SK-N-SH (cell line): ENCODE data around the gene SELPLG. TPM values are rescaled to one million over a fixed set of nuclear protein-coding genes. Genes with fewer than 3 reads are reported as not detected.
"Not testable (repeated sequence)": the region's sequence is repeated elsewhere in the genome, so short reads cannot be mapped to it uniquely, and the experiment has no call there.

ENCODE experiments used
- CTCF ChIA-PET: fragments of 300-600, 350-600 bp; formaldehyde crosslinking; extraction: SDS; loops from one replicate; lab custom pipeline; 2021; lab: Yijun Ruan, JAX
- POLR2A ChIA-PET: fragments of 350-600 bp; sonication (Branson Sonifier 250); formaldehyde crosslinking; extraction: SDS; loops from one replicate; lab custom pipeline; 2020; ENCODE audit warnings: antibody characterized with exemption, inconsistent platforms; lab: Yijun Ruan, JAX
- DNase-seq: peaks from one replicate; pipeline ENCODE4 v3.0.0; 2012
- H2AFZ ChIP-seq: fragments of 200-600 bp; sonication (generic); 2 replicates; pipeline ENCODE4 v1.8.1; 2016; ENCODE audit warnings: antibody characterized with exemption, mild to moderate bottlenecking, low read depth
- H3F3A ChIP-seq: fragments of 200-600 bp; sonication (generic); replicated peaks from 2 replicates; pipeline ENCODE3; 2016; ENCODE audit warnings: antibody characterized with exemption, mild to moderate bottlenecking; ENCODE audit not compliant: insufficient read depth
- H3K27ac ChIP-seq, 2 experiments: fragments of 200-500 bp in 1 of 2; fragments of 200-600 bp in 1 of 2; sonication (Bioruptor generic) in 1 of 2; sonication (generic), shearing (Covaris generic) in 1 of 2; 2 replicates each; pipeline versions ENCODE4 v1.5.1 to v1.6.1; 2014 to 2016; ENCODE audit warnings: low read depth in 2 of 2, inconsistent platforms in 1 of 2, low read length in 1 of 2, mild to moderate bottlenecking in 1 of 2, mixed read lengths in 1 of 2
- H3K27me3 ChIP-seq: fragments of 200-600 bp; sonication (generic), shearing (Covaris generic); 2 replicates; pipeline ENCODE4 v1.6.1; 2016; ENCODE audit warnings: mixed run types; ENCODE audit not compliant: insufficient read depth
- H3K36me3 ChIP-seq, 2 experiments: fragments of 200-500 bp in 1 of 2; fragments of 200-600 bp in 1 of 2; sonication (Bioruptor generic) in 1 of 2; sonication (generic) in 1 of 2; replicated peaks in 1 of 2; 2 replicates each; pipeline versions ENCODE3 to v1.5.1; 2014 to 2016; ENCODE audit warnings: low read length in 1 of 2, mild to moderate bottlenecking in 1 of 2; ENCODE audit not compliant: insufficient read depth in 2 of 2, control insufficient read depth in 1 of 2
- H3K4me1 ChIP-seq, 2 experiments: fragments of 200-500 bp in 1 of 2; fragments of 200-600 bp in 1 of 2; sonication (Bioruptor generic) in 1 of 2; sonication (generic), shearing (Covaris generic) in 1 of 2; 2 replicates each; pipeline versions ENCODE4 v1.5.1 to v1.6.1; 2014 to 2016; ENCODE audit warnings: low read depth in 1 of 2, low read length in 1 of 2, mixed run types in 1 of 2; ENCODE audit not compliant: insufficient read depth in 2 of 2, control insufficient read depth in 1 of 2
- H3K4me2 ChIP-seq: fragments of 200-600 bp; sonication (generic), shearing (Covaris generic); 2 replicates; pipeline ENCODE4 v1.6.1; 2017; ENCODE audit warnings: mixed run types
- H3K4me3 ChIP-seq, 2 experiments: fragments of 200-500 bp in 1 of 2; fragments of 200-600 bp in 1 of 2; sonication (Bioruptor generic) in 1 of 2; sonication (generic), shearing (Covaris generic) in 1 of 2; 2 replicates each; pipeline versions ENCODE4 v1.5.1 to v1.8.1; 2014 to 2016; ENCODE audit warnings: low read depth in 2 of 2, inconsistent platforms in 1 of 2, low read length in 1 of 2, mild to moderate bottlenecking in 1 of 2, mixed read lengths in 1 of 2, moderate library complexity in 1 of 2
- H3K79me2 ChIP-seq: fragments of 200-600 bp; sonication (generic); 2 replicates; pipeline ENCODE4 v1.8.1; 2017; ENCODE audit warnings: mild to moderate bottlenecking; ENCODE audit not compliant: insufficient read depth
- H3K9ac ChIP-seq: fragments of 200-600 bp; sonication (generic); 2 replicates; pipeline ENCODE4 v1.6.1; 2017; ENCODE audit warnings: mixed run types
- H3K9me2 ChIP-seq: fragments of 200-600 bp; sonication (generic); 2 replicates; pipeline ENCODE4 v1.6.1; 2017; ENCODE audit warnings: mixed run types
- H3K9me3 ChIP-seq: fragments of 200-600 bp; sonication (generic); 2 replicates; pipeline ENCODE4 v1.6.1; 2017; ENCODE audit warnings: mixed run types, mild to moderate bottlenecking, moderate library complexity
- H4K20me1 ChIP-seq: fragments of 200-600 bp; sonication (generic); 2 replicates; pipeline ENCODE4 v1.6.1; 2017; ENCODE audit warnings: mild to moderate bottlenecking, mixed run types; ENCODE audit not compliant: insufficient read depth
- CHD2 ChIP-seq: fragments of 150-350 bp; IDR thresholded peaks from 2 replicates; pipeline ENCODE4 v1.6.1; 2018; ENCODE audit warnings: low read length; ENCODE audit not compliant: partially characterized antibody
- CTCF ChIP-seq: fragments of 200-600 bp; sonication (generic); IDR thresholded peaks from 2 replicates; pipeline ENCODE4 v1.6.1; 2017; ENCODE audit warnings: antibody characterized with exemption, mild to moderate bottlenecking, moderate library complexity
- EZH2phosphoT487 ChIP-seq: fragments of 200-600 bp; sonication (generic); IDR thresholded peaks from 2 replicates; pipeline ENCODE4 v1.6.1; 2017; ENCODE audit warnings: low read depth, mixed run types, mild to moderate bottlenecking, antibody characterized with exemption, moderate library complexity, borderline replicate concordance
- GABPA ChIP-seq: IDR thresholded peaks from 2 replicates; pipeline ENCODE4 v1.4.0; 2012; ENCODE audit warnings: low read depth, mild to moderate bottlenecking
- MXI1 ChIP-seq: IDR thresholded peaks from 2 replicates; pipeline ENCODE4 v1.6.1; 2012; ENCODE audit warnings: mild to moderate bottlenecking, low read depth, low read length, improper control_type of control experiment
- NRF1 ChIP-seq: IDR thresholded peaks from 2 replicates; pipeline ENCODE4 v1.6.1; 2012; ENCODE audit warnings: low read depth, mild to moderate bottlenecking, low read length
- PBX3 ChIP-seq: IDR thresholded peaks from 2 replicates; pipeline ENCODE4; 2012
- POLR2AphosphoS5 ChIP-seq: IDR thresholded peaks from 2 replicates; pipeline ENCODE4 v1.6.1; 2012; ENCODE audit warnings: low read depth, low read length
- REST ChIP-seq: IDR thresholded peaks from 2 replicates; pipeline ENCODE4 v1.6.1; 2012; ENCODE audit warnings: mild to moderate bottlenecking, low read depth, low read length, moderate library complexity
- RXRA ChIP-seq: IDR thresholded peaks from 2 replicates; pipeline ENCODE4 v1.4.0; 2012; ENCODE audit warnings: low read depth, mild to moderate bottlenecking, borderline replicate concordance
- SMC3 ChIP-seq: IDR thresholded peaks from 2 replicates; pipeline ENCODE4 v1.6.1; 2012; ENCODE audit warnings: low read depth, low read length, improper control_type of control experiment
- TCF12 ChIP-seq: IDR thresholded peaks from 2 replicates; pipeline ENCODE4 v1.4.0; 2012
- TEAD4 ChIP-seq: IDR thresholded peaks from 2 replicates; pipeline ENCODE4 v1.4.0; 2012; ENCODE audit warnings: mild to moderate bottlenecking, borderline replicate concordance; ENCODE audit not compliant: insufficient read depth
- WGBS: methylation state at CpG from one replicate; pipeline ENCODE4 v1.1.6; 2017; ENCODE audit warnings: low lambda C conversion rate; 5-methylcytosine and 5-hydroxymethylcytosine counted together
- polyA plus RNA-seq, 3 experiments: library from polyadenylated mRNA; depleted of rRNA; stranded (reverse); fragments of >200 nt; gene quantifications; 2 replicates each; pipeline ENCODE4 v1.2.3, GENCODE V29; 2012
- TF ChIP-seq, protein P1 (sequence below): fragments of 150-350 bp; IDR thresholded peaks from 2 replicates; pipeline ENCODE4 v1.6.1; 2016; ENCODE audit warnings: mild to moderate bottlenecking, low read depth, low read length
- TF ChIP-seq, protein P2 (sequence below): IDR thresholded peaks from 2 replicates; pipeline ENCODE4 v1.4.0; 2012; ENCODE audit warnings: low read depth, borderline replicate concordance

Gene SELPLG
- polyA plus RNA-seq, 1 of the 3 experiments (the other 2 are of a cell fraction): 2.8 TPM

- H3K79me2 ChIP-seq, DNase-seq, H3F3A ChIP-seq, H3K27ac ChIP-seq, H3K9me2 ChIP-seq, H4K20me1 ChIP-seq, H3K36me3 ChIP-seq, H3K27me3 ChIP-seq, H3K9ac ChIP-seq, H3K4me3 ChIP-seq, H3K9me3 ChIP-seq, H2AFZ ChIP-seq, H3K4me1 ChIP-seq, H3K4me2 ChIP-seq, POLR2A ChIA-PET: not testable (repeated sequence)
- WGBS: 85% methylated on average over 4 of the region's 4 CpGs
- CTCF ChIA-PET: interaction anchor here (0.6 to 19.2 kb wide), 39 partner anchors 11 to 712 kb away, joined by 3 to 503 read pairs (median 6); partner anchors contain the start of genes ISCU and SART3
Measured at GRCh38 chr12:108618953-108619274, 14.8 kb downstream of the SELPLG start.

- H3K27ac ChIP-seq: no peak overlapping the region
- TF ChIP-seq TEAD4: no peak
- no peak for TF ChIP-seq RXRA
- TF ChIP-seq CTCF: peak; percentile 98
- peak; percentile 99 for TF ChIP-seq SMC3
- 0 out of 2 replicates have a peak, but pooled peaks have one; percentile 8 for TF ChIP-seq NRF1
- TF ChIP-seq MXI1: no peak
- peak; percentile 19 for TF ChIP-seq CHD2
- TF ChIP-seq, protein P1, sequence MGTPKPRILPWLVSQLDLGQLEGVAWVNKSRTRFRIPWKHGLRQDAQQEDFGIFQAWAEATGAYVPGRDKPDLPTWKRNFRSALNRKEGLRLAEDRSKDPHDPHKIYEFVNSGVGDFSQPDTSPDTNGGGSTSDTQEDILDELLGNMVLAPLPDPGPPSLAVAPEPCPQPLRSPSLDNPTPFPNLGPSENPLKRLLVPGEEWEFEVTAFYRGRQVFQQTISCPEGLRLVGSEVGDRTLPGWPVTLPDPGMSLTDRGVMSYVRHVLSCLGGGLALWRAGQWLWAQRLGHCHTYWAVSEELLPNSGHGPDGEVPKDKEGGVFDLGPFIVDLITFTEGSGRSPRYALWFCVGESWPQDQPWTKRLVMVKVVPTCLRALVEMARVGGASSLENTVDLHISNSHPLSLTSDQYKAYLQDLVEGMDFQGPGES: no peak
- TF ChIP-seq TCF12: no peak
- TF ChIP-seq EZH2phosphoT487: no peak
- peak; percentile 11; the same call in 1 of the 2 replicates for TF ChIP-seq REST
- TF ChIP-seq GABPA: no peak
- no peak for TF ChIP-seq POLR2AphosphoS5
- TF ChIP-seq, protein P2, sequence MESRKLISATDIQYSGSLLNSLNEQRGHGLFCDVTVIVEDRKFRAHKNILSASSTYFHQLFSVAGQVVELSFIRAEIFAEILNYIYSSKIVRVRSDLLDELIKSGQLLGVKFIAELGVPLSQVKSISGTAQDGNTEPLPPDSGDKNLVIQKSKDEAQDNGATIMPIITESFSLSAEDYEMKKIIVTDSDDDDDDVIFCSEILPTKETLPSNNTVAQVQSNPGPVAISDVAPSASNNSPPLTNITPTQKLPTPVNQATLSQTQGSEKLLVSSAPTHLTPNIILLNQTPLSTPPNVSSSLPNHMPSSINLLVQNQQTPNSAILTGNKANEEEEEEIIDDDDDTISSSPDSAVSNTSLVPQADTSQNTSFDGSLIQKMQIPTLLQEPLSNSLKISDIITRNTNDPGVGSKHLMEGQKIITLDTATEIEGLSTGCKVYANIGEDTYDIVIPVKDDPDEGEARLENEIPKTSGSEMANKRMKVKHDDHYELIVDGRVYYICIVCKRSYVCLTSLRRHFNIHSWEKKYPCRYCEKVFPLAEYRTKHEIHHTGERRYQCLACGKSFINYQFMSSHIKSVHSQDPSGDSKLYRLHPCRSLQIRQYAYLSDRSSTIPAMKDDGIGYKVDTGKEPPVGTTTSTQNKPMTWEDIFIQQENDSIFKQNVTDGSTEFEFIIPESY: no peak
- no peak for TF ChIP-seq PBX3
Measured at GRCh38 chr12:108618079-108618952, 15.4 kb downstream of the SELPLG start.

More at GRCh38 chr12:108618079-108618952, 15.4 kb downstream of the SELPLG start:
- Histone ChIP-seq H3F3A (no peaks in the 10 kb centered on the region), H3K36me3 (no peaks in the 10 kb centered on the region), H3K79me2 (no peaks in the 10 kb centered on the region), H3K4me1 (no peaks in the 10 kb centered on the region; a peak in 2 of 4 replicates), H3K4me2 (no peak overlapping the region), H3K27me3 (no peaks in the 10 kb centered on the region), H3K4me3 (peak overlapping the region in 1 of 2 experiments; percentile 30; a peak in 1 of 4 replicates), H3K9me3 (no peaks in the 10 kb centered on the region), H3K9ac (no peak overlapping the region), H4K20me1 (no peaks in the 10 kb centered on the region), H2AFZ (no peak overlapping the region), H3K9me2 (no peaks in the 10 kb centered on the region)
- POLR2A ChIA-PET: interaction anchor here (0.9 kb wide), 1 partner anchor 56 kb away, joined by 3 read pairs; the partner anchor contains the start of gene ISCU
- peak; percentile 86 for DNase-seq
- WGBS: 9% methylated on average over 16 of the region's 16 CpGs
- CTCF ChIA-PET: interaction anchor here (0.6 to 19.2 kb wide), 66 partner anchors 12 to 711 kb away, joined by 3 to 503 read pairs (median 4); partner anchors contain the start of genes ISCU and SART3
